ENCODE results near the gene SOX18.

SOX18 gene

DNA sequence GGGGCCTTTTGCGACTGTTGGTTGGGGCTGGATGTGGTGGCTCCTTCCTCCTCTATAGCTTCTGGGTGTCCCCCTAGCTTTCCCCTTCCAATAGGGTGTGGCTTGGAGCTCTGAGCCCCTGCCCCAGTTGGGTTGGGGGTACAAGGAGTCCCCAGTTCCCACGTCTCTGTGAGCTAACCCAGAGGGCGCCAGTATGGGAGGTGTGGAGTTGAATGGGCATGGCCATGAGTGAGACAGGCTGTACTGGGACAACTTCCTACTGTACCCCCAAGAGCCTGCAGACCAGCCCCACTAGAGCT is 12.3 kb downstream of the SOX18 start:
- DNase-seq = no peak

GRCh38 chr20:64036346-64037198 is 12.9 kb downstream of the SOX18 start:
- no peak for DNase-seq

GRCh38 chr20:64035933-64036345 is 13.5 kb downstream of the SOX18 start, which contains the start of gene C20orf204:
Gene C20orf204 (plus strand): TSS chr20:64036182. CDS start chr20:64036324, 142 bp downstream.
- no peak for DNase-seq

GRCh38 chr20:64035066-64035932 is 14.1 kb downstream of the SOX18 start:
- no peak for DNase-seq

GRCh38 chr20:64033981-64034493 is 15.4 kb downstream of the SOX18 start:
- no peak for DNase-seq

GRCh38 chr20:64032706-64033624 is 16.5 kb downstream of the SOX18 start:
- no peak for DNase-seq

- no peak for DNase-seq
Observed at GRCh38 chr20:64031822-64032314, 17.6 kb downstream of the SOX18 start.

- DNase-seq = no peak
Observed at GRCh38 chr20:64030371-64031134, 18.9 kb downstream of the SOX18 start.

- no peak for DNase-seq
Observed at GRCh38 chr20:64029293-64030117, 19.9 kb downstream of the SOX18 start.

- DNase-seq = no peak
Observed at GRCh38 chr20:64027981-64028685, 21.3 kb downstream of the SOX18 start.

DNA sequence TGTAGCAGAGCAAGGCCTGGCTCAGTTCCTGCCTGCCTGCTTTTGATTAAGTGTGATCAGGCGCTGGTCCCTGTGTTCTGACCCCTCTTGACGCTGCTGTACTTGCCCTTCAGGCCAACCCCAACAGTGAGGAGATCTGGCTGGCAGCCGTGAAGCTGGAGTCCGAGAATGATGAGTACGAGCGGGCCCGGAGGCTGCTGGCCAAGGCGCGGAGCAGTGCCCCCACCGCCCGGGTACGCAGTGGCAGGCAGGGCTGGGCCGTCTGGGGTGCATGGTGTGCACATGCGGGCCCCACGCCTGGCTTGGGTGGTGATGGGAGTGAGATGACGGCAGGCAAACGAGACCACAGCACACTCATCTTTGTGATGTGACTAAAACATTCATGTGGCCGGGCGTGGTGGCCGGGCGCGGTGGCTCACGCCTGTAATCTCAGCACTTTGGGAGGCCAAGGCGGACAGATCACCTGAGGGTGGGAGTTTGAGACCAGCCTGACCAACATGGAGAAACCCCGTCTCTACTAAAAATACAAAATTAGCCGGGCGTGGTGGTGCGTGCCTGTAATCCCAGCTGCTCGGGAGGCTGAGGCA is 23.5 kb downstream of the SOX18 start:
- DNase-seq = no peak

DNA sequence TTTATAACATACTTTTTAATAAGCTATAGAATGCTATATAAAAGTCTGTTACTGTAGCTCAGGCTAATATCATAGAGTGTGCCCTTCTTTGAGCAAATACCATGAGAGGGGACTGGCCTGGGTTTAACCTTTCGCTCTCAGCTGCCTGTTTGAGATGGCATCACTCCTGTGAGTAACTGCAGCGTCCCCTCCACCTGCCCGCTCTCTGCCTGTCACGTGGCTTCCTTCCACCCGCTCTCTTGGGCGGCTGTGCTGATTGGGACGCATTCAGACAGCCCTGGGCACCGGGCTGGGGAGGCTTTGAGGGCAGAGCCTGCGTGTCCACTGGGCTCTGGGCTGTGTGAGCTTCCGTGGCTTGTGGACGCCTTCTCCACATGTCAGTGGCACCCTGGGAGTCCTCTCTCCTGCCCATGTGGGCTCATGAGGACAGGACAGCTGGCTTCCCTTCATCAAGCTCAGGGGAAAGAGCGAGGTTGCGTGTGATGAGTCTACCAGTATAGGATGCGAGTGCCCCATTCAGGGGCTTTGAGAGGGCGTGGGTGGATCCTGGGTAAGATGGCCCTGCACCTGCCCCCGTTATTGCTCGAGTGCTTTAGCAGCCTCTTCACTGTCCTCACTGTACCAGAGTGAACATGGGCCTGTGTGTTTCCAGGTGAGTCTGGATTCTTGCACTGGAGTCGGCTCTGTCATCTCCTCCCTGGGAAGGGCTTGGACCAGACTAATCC is 24.2 kb downstream of the SOX18 start:
- no peak for DNase-seq

DNA sequence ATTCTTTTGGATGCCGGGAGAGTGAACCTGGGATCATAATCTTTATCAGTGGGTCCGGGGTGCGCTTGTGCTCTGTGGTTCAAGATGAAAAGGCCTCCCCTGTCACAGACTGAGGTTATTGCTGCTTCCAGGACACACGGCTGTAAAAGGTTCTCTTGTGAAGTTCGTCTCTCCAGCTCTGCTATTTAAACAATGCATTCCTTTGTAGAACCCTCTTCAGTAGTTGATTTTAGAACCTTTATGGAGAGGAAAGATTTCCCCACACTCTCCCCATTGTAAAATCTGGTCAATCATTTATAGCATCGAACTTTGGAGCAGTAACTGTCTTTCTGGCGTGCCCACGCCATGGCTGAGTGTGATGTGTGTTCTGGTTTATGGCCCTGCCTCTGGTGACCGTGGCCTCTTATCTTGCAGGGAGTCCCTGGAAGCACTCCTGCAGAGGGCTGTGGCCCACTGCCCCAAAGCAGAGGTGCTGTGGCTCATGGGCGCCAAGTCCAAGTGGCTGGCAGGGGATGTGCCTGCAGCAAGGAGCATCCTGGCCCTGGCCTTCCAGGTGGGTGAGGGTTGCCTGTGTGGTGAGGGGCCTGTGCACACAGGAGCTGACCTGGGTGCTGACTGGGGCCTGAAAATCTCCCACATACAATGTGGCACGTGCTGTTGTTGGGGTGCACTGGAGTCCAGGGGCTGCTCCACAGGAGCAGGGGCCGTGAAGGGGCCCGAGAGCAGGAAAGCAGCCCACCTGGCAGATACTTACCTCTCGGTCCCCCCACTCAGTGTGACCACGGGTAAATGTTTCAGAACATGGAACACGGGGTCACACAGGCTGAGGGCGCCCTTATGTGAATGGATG is 25.1 kb downstream of the SOX18 start:
- no peak for DNase-seq

- DNase-seq = no peak
Observed at GRCh38 chr20:64023361-64024140, 25.9 kb downstream of the SOX18 start.

DNA sequence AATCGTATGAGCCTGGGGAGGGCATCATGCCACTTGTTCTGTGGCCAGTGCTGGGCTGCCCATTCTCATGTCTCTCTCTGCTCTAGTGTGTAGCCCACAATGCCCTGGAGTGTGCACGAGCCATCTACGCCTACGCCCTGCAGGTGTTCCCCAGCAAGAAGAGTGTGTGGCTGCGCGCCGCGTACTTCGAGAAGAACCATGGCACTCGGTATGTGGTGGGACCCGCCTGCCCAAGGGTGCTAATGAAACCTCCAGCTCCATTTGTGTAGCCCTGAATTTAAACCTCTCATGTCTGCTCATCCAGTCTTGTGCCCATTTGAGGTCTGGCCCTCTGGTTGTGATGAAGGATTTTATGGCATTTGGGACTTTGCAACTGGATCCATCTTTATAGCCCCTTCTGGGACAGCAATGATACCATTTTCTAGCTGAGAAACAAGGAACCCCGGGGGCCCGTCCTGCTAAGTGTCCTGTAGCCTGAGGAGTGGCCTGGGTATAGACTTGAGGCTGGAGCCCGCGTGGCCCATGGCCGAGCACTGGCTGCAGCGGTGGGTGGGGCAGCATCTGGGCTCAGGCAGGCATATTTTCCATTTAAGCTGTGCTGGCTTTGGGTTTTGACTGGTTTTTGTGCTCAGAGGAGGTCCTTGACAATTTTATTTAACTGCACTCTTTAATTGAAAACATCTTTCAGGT is 26.6 kb downstream of the SOX18 start:
- no peak for DNase-seq
